OCI-LY1 (cell line): ENCODE measurements around the gene SRGAP2C.
"Not testable (repeated sequence)": the region's sequence is repeated elsewhere in the genome, so short reads cannot be mapped to it uniquely, and the experiment has no call there.

Experiments used
- CTCF ChIP-seq: fragments of 200-600 bp; sonication (generic), shearing (Covaris generic); IDR thresholded peaks from 2 replicates; pipeline ENCODE4 v1.5.1; 2017; ENCODE audit warnings: mild to moderate bottlenecking, antibody characterized with exemption, low read length, moderate library complexity, mixed read lengths
- EZH2 ChIP-seq: fragments of 200-600 bp; sonication (generic), shearing (Covaris generic); IDR thresholded peaks from 2 replicates; pipeline ENCODE4 v1.8.0; 2017; ENCODE audit warnings: borderline replicate concordance, mixed run types, mild to moderate bottlenecking, antibody characterized with exemption, low read length, moderate library complexity, mixed read lengths

- TF ChIP-seq EZH2, CTCF: not testable (repeated sequence)
Measured at GRCh38 chr1:121157609-121158008, 27.2 kb upstream of the SRGAP2C start.
